ENCODE data around the gene MITF. TPM values are rescaled to one million over a fixed set of nuclear protein-coding genes. Genes with fewer than 3 reads are reported as not detected.

MITF gene
- total and polyA plus RNA-seq, 2 of the 4 experiments (the other 2 are of a cell fraction) = 6.5 to 16.7 TPM

- TF ChIP-seq RAD21 (IDR thresholded peaks at IDR 0.05; ENCODE audit: low read length) (no peak), CHD1 (IDR thresholded peaks at IDR 0.05; ENCODE audit: low read depth, low read length) (no peak), MAZ (IDR thresholded peaks at IDR 0.05; ENCODE audit: borderline replicate concordance, low read depth, low read length) (no peak)
These were observed 34.8 kb downstream of the MITF start (continued) for GRCh38 chr3:69774029-69774428.

- ChIA-PET POLR2A (ENCODE audit: unreplicated experiment) (no interaction called here), CTCF (no interaction called here)
- intact Hi-C loops (cut with micrococcal nuclease) (no loop called here), dilution Hi-C loops (cut with HindIII; ENCODE audit: low sequenced_read_pairs, unreplicated experiment) (no loop called here), in situ Hi-C loops (cut with MboI; ENCODE audit: low sequenced_read_pairs) (no loop called here)
- H2BK120ac ChIP-seq (ENCODE audit: low read depth, low read length) = no peak overlapping the region
- no peak overlapping the region for H3K23ac ChIP-seq (ENCODE audit: low read depth, low read length)
- no peak overlapping the region for H2AK9ac ChIP-seq (replicated peaks; ENCODE audit: low read depth, low read length, poor library complexity)
- H3K4me1 ChIP-seq (ENCODE audit: control insufficient read depth, insufficient read depth, low read length) = peaks cover 20% of the 10 kb centered on the region
- H3K27ac ChIP-seq (ENCODE audit: insufficient read depth, low read length) = no peak overlapping the region
- H2AK5ac ChIP-seq (ENCODE audit: low read depth, low read length) = no peak overlapping the region
- H4K5ac ChIP-seq (ENCODE audit: low read depth, low read length) = no peak overlapping the region
- no peak overlapping the region for H4K8ac ChIP-seq (ENCODE audit: low read depth in 2 of 2, low read length in 2 of 2)
- H4K20me1 ChIP-seq (ENCODE audit: insufficient read depth, low read length) = no peaks in the 10 kb centered on the region
- no peak overlapping the region for H2AFZ ChIP-seq (replicated peaks; ENCODE audit: low read length, poor library complexity)
- no TSS peak for BruUV-seq (replicated peaks)
- no peak overlapping the region for H3K18ac ChIP-seq (ENCODE audit: low read depth, low read length)
- H3K9me3 ChIP-seq (ENCODE audit: control insufficient read depth, insufficient read depth, low read length) = no peaks in the 10 kb centered on the region
- no peak overlapping the region for H3K14ac ChIP-seq (replicated peaks; ENCODE audit: low read depth, low read length)
- peaks cover 7% of the 10 kb centered on the region; the same call in 1 of the 2 replicates for H3K9me1 ChIP-seq (ENCODE audit: insufficient read depth, low read length)
- H3K36me3 ChIP-seq (ENCODE audit: control insufficient read depth, insufficient read depth, low read length) = no peaks in the 10 kb centered on the region
- H2BK15ac ChIP-seq (ENCODE audit: low read depth, low read length) = no peak overlapping the region
- ATAC-seq (ENCODE audit: low read depth) (no peak), DNase-seq (no peak)
- H2BK20ac ChIP-seq (ENCODE audit: low read depth, low read length) = no peak overlapping the region
- no peak overlapping the region; the same call in 1 of the 2 replicates for H4K91ac ChIP-seq (ENCODE audit: insufficient read depth, low read depth, low read length)
- no CpG with 5 or more reads among the region's 3 CpGs for WGBS, 2 experiments (ENCODE audit: extremely low coverage in 2 of 2, insufficient read length in 1 of 2)
- H3K79me1 ChIP-seq (ENCODE audit: low read depth in 1 of 2, low read length in 2 of 2) = peaks cover 39 to 41% of the 10 kb centered on the region in 2 experiments
- H3K4ac ChIP-seq (ENCODE audit: low read depth, low read length) = no peak overlapping the region
- H3K56ac ChIP-seq (ENCODE audit: extremely low read depth, insufficient read depth, low read length) = no peak overlapping the region
- H3K4me3 ChIP-seq (ENCODE audit: insufficient read depth, low read depth, low read length) = no peak overlapping the region
- no peak overlapping the region for H2BK5ac ChIP-seq (ENCODE audit: low read depth, low read length, poor library complexity, severe bottlenecking)
- H3K4me2 ChIP-seq (ENCODE audit: low read depth, low read length) = no peak overlapping the region
- no peak overlapping the region for H3K9ac ChIP-seq (ENCODE audit: low read depth, low read length)
- H3K27me3 ChIP-seq (ENCODE audit: control insufficient read depth, insufficient read depth, low read length) = no peaks in the 10 kb centered on the region
- TF ChIP-seq BHLHE40 (IDR thresholded peaks at IDR 0.05; ENCODE audit: low read depth, low read length) (no peak), FOS (IDR thresholded peaks at IDR 0.05; ENCODE audit: low read depth, low read length) (no peak), CHD1 (IDR thresholded peaks at IDR 0.05; ENCODE audit: low read depth, low read length) (no peak), MAZ (IDR thresholded peaks at IDR 0.05; ENCODE audit: borderline replicate concordance, low read depth, low read length) (no peak), NFE2L2 (IDR thresholded peaks at IDR 0.05; ENCODE audit: low read depth, low read length) (no peak), RCOR1 (IDR thresholded peaks at IDR 0.05; ENCODE audit: insufficient replicate concordance, low read length) (no peak), USF2 (IDR thresholded peaks at IDR 0.05; ENCODE audit: low read depth, low read length) (no peak), MAFK (IDR thresholded peaks at IDR 0.05; ENCODE audit: low read depth, low read length) (no peak), ELK1 (IDR thresholded peaks at IDR 0.05; ENCODE audit: borderline replicate concordance, low read depth, low read length) (no peak), RFX5 (IDR thresholded peaks at IDR 0.05; ENCODE audit: low read depth, low read length) (no peak), CEBPB (IDR thresholded peaks at IDR 0.05; ENCODE audit: low read depth, low read length) (no peak), CTCF (conservative IDR thresholded peaks at IDR 0.05; ENCODE audit: low read depth, low read length) (no peak), POLR2A (IDR thresholded peaks at IDR 0.05; ENCODE audit: low read depth, low read length) (no peak), SMC3 (IDR thresholded peaks at IDR 0.05; ENCODE audit: low read depth, low read length) (no peak)
These were observed 36.5 kb downstream of the MITF start for GRCh38 chr3:69775751-69776150.

Measured in IMR-90 (cell line).